ENCODE measurements around the gene ASAP2.

ASAP2 gene

DNA sequence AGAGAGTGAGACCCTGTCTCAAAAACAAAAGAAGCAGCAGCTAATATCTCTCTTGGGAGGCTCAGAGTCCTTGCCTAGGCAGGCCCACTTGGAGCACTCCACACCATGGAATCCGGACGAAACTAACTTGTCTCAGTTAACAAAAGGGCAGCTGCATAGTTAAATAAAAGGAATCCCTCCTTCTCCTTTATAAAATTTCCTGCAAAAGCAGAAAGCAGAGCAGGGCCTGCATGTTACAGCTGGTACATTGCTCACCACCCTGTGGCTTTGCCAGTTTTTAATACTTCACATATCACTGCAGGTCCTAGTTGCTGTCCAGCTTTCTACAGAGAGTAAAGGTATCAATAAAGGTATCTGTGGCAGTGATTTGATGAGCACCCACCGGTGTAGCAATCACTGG is 93.6 kb downstream of the ASAP2 start:
- no peak for DNase-seq

DNA sequence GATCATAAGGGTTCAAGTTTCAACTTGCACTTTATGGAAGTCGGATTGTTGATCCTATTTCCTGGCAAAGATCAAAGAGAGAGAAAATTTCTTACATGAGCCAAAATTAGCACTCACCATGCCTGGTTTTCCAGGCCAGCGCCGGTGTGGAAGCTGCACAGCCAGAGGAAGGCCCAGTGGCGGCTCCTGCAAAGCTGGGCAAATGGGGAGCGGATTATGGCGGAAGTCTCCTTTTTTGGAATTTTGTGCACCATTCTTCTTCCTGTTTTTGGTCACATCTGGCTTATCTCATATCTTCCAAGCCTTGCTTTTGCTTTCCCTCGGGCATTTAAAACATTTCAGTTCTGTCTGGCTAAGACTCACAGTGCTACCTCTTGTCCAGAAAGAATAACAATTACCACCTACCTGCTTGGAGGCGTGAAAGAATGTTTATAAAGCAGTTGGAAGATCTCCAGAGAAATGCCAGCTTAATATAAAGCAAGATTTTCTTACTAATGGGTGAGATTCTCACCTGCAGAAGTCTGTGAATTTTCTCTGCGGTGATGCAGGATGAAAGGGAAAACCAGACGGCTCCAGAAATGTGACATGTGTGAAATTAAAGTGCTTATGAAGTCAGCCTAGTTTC is 94.3 kb downstream of the ASAP2 start:
- DNase-seq: no peak

DNA sequence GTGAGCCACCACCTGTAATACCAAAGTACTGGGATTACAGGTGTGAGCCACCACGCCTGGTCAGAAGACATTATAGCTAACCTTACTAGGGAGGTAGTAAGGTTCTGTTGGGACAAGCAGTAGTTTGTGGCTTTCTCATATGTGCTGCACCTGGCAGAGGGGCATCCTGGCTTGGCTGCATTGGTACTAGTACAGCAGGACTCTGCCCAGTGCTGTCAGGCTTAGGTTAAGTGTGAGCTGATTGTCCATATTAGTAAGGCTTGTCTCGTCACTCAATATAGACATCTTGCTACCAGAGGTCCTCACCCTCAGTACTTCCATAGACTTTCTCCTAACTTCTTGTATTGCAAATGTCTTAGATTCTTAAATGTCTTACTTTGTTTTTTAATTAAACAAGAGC is 96.1 kb downstream of the ASAP2 start:
- no peak for DNase-seq

DNA sequence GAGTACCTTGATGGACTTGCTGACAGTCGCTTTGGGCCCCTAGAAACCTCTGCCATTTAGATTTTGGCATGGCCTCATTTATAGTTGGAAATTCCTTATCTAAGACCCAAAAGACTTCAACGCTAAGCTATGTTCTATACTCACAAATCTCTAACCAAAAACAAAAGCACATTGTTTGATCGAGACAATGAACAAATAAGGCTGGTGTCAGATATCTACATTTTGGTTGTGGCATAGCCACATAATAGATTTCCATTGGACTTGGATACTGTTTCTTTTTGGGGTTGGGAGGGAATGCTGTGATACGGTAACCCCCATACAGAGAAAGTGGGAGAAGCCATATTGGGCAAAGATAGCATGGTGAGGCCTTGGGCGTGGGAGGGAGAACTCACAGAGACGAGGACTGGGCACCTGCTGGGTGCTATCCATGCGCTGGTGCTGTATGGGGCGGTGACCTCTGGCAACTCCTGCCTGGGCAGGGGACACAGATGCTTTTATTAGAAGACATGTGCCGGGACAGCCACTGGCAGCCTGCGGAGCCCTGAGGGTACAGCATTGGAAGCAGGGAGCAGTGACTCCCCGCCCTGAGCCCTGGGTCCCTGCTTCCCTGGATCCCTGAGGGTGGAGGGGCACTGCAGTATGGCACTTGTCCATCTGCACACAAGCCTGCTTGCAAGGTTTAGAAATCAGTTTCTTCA is 97.1 kb downstream of the ASAP2 start:
- no peak for DNase-seq

DNA sequence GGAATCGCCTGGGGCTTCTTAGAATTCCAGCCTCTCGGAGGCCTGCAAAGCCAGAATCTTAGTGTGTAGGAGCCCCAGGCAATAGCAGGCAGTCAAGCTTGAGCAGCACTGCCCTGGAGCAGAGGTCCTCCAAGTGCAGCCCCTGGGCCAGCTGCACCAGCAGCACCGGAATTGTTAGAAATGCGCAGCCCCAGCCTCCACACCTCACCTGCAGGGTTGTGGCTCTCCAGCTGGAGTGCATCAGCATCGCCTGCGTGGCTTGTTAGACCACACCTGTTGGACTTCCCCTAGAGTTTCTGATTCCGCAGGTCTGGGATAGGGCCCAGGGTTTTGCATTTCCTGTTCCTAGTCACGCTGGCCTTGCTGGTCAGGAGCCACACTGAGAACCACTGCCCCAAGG is 100.3 kb downstream of the ASAP2 start:
- no peak for DNase-seq

DNA sequence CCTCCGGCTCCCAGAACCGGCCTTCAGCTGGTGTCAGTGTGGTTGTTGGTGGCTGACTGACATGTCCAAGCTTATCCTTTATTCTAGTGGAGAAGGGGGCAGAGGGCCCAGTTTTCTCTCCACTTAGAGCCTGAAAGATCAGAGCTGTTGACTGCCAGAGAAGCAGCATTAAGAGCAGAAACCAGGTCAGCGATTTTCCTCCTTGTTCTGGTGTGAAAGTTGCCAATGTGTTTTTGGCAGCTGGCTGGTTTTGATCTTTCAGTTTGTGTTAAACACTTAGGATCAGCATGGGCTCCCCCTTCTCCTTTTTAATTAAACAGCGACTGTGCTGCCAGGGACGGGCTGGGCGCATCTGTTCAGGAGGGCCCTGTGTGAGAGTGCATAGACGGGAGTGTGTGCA is 100.9 kb downstream of the ASAP2 start:
- DNase-seq: no peak

DNA sequence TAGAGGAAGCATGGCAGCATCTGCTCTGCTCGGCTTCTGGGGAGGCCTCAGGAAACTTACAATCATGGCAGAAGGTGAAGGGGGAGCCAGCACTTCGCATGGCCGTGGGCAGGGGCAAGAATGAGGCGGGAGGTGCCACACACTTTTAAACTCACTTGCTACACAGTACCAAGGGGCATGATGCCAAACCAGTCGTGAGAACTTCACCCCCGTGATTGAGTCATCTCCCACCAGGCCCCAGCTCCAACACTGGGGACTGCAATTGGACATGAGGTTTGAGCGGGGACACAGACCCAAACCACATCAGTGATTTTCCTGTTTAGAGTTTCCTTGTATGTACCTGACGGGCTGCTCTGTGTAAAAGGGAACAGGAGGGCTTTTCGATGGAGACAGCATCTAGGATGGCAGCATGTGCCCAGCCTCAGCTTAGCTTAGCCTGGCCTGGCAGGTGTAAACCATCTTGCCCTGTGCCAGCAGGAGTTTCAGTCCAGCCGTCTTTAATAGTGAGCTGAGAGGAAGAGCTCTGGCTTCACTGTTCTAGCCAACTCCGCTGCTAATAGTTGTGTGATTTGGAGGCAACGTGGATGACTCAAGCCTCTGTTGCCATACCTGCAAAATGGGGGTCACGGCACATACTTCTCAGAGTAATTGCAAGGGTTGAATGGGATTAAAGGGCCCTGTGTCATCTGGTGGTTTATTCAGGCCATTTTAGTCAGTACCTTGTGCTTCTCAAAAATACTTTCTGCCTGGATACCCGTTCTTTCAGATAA is 101.8 kb downstream of the ASAP2 start:
- DNase-seq: no peak

DNA sequence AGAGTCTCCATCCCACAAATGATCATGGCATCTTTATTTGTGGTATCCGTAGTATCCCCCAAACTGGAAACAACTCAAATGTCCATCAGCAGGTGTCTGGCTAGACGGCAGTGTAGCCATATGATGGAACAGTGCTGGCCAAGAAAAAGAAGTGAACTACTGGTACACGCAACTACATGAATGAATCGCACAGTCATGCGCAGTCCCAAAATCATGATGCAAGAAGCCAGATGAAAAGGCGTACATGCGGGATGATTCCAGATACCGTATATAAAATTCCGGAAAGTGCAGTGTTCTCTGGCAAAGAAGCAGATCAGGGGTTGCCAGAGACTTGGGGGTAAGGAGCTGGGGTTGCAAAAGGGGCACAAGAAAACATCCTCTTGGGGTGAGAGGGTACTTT is 102.5 kb downstream of the ASAP2 start:
- DNase-seq: no peak

DNA sequence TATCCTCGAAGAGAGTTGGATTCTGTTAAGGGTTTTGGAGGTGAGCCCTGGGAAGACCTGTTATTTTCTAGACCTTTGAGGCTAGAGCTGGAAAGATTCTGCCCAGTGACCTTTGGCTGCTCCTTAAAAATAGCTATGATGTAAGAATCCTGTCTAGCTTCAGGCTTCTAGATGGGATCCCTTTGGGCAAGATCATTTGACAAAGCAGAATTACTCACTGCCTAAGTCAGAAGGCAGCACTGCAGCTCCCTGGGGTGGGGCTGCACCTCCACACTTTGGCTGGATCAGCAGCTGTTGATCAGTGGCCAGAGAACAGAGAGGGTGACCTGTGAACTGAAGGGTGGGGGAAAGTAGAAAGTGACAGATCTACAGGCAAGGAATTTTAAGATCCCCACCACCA is 103.8 kb downstream of the ASAP2 start:
- DNase-seq: no peak

DNA sequence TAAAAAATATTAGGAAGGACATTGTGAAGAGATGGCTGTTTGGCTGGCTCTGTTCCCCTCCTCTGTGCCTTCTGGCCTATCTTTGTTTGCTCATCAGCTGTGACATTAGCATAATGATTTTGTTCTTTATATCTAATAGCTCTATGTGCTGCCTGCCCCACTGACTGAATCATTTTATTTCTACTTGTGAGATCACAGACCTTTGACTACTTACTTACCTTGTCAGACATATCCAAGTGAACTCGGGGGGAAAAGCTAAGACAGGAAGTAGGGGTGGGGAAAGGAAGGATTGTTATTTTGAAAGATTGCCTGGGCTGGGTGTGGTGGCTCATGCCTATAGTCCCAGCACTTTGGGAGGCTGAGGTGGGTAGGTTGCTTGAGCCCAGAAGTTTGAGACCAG is 104.2 kb downstream of the ASAP2 start:
- no peak for DNase-seq

DNA sequence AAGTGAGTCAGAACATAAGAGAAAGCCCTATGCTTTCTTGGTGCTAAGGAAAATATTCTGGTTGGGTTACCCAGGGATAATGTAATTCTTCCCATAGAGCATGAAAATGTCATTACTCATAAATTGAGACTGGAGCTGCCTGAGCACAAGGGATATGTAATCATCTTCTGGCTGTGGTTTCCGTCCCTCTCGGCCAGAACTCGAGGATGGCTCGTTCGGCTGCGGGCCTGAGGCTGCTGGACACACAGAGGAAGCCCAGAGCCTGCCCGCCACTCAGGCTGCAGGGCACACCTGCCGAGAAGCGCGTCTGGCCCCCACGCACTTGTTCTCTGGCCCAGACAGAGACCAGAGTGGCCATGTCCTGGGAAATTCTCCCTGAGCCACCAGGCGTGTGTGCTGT is 104.9 kb downstream of the ASAP2 start:
- DNase-seq: no peak

DNA sequence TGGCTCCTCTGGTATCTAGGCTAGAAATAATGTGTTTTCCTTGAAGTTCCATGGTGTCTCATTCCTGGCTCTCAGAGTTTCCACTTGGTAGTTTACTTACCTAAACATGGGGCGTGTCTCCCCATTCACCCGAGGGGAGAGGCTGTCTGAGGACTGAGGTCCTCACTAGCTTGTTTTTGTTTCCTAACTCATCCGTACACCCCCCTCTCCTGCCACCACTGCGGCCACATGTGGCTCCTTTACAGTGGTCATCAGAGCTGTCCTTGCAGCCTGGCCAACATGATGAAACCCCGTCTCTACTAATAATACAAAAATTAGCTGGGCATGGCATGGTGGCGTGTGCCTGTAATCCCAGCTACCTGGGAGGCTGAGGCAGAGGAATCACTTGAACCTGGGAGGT is 106.0 kb downstream of the ASAP2 start:
- DNase-seq: no peak

DNA sequence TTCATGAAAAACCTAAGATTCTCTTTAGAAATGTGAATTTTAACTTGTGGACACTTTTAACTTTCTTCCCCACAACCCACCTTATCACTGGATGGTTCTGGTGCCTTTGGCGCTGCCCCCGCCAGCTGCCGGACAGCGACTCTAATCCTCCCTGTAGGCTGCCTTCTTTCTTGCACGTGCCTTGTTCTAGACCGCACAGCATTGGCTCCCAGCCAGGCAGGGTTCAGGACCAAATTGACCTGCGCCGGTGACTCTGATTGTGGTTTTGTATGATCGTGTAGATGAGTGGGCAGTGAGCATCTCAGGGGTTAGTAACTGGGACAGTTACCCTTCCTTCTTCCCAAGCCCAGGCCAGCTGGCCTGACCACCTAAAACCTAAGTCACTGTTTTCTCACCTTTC is 106.8 kb downstream of the ASAP2 start:
- no peak for DNase-seq

DNA sequence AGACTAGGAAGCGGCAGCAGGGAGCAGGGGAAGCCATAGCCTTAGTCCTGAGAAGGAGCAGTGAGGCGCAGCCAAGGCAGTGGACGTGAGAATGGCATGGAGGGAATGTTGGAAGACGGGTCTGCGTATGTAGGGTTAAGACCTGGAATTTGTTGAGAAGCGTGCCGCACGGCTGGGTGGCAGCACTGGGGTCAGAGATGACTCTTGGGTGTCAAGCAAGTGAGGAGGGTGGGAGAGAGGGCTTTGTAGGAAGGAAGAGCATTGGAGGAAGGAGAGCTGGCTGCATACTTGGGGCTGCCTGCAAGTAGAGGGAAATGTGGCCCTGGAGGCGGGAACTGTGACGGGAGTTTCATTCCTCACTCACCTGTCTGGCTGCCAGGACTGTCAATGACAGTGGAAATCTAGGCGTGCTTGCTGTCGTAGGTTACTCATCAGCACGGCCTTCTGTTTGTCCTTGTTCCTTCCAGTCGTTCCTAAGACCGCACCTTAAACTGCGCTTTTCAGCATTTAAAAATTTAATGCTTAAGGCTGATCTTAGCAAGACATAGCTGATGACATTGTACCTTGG is 108.8 kb downstream of the ASAP2 start:
- no peak for DNase-seq

DNA sequence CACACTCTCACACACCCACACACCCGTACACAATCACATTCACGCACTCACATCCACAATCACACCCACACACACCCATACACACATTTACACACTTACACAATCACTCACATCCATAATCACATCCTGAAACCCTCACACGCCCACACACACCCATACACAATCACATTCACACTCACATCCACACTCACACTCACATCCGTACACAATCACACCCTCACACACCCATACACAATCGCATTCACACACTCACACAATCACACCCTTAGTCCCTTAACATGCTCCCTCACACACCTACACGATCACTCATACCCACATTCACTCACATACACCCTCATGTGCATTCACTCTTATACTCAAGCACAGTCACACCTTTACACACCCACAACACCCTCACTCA is 110.9 kb downstream of the ASAP2 start:
- DNase-seq: no peak

DNA sequence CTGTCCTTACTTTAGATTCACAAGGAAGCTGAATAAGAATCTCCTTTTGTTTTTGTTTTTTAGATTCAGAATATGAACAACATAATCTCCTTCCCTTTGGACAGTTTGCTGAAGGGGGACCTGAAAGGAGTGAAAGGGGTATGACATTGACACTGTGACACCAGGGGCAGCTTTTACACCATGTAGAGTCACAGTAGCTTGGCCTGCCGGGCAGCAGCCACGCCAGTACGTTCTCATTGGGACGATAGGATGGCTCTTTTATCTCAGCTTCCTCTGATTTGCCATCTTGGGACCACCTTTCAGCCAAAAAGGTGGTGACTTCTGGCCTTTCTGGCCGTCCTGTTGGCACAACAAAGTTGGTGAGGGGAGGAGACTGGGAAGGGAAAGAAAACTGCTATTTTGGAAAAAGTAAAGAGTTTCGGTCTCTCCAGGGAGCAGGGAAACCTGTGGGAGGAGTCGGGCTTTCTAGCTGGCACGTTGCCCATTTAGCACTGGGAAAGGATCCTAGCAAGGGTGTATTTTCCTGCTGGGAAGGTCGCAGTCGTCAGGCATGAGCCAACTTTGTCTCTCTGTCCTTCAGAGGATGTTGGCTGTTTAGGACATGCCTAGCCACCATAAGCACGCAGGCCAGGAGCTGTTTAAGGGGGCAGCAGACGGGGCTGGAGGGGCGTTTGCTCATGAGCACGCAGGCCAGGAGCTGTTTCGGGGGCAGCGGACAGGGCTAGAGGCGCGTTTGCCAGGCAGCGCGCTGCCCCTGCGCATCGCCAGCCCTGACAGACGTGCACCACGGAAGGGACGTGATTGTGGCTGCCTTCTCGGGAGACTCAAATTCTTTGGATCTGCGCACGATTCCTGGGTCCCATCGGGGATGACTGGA is 112.1 kb downstream of the ASAP2 start:
- DNase-seq: no peak

DNA sequence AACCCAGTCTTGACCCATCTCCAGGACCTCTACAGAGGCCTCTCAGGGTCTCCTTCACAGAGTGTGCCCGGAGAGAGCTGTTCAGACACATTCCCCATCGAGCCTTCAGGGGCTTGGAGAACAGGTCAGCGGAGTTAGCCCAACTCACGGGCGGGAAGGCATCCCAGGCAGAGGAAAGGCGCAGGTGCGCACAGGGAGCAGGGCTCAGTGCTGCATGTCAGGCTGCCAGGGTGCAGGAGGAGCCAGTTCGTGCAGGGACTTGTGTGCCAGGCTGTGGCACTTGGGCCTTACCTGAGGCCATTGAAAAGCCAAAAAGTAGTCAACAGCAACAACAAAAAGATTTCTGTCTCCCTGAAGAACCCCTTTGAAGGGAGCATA is 112.7 kb downstream of the ASAP2 start:
- no peak for DNase-seq

DNA sequence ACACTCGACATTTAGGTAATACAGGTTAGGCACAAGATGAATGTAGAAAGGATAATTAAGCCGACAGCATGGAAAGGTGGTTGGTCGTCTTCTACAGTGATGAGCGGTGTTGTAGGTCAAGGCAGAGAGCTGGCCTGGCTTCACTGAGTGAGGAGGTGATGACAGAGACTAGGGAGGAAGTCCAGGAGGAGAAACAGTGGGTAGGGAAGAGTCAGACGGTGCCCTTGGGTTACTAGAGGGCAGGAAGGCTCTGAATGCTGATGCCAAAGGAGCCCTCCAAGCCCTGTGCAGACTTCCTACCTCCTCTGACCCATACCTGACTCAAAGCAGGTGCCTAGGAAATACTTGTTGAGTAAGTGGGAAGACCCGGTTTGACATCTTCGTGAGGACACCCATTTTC is 116.0 kb downstream of the ASAP2 start:
- no peak for DNase-seq

DNA sequence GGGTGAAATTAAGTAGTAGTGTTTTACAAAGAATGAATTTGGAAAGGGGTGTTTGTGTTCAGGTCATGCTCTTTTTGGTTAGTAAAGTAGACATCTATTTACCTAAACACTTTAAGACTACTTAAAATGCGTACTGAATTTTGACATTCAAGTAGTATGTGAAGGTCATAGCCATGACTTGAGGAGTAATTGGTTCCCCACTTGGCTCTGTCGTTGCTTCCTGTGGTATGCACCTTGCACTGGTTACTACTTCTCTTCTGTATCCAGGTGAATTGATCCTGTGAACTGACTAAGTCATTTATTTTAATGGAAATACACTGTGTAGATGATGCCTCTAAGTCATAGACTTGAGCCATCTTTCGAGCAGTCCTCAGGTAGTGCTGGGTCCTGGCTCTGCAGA is 118.8 kb downstream of the ASAP2 start:
- DNase-seq: no peak

DNA sequence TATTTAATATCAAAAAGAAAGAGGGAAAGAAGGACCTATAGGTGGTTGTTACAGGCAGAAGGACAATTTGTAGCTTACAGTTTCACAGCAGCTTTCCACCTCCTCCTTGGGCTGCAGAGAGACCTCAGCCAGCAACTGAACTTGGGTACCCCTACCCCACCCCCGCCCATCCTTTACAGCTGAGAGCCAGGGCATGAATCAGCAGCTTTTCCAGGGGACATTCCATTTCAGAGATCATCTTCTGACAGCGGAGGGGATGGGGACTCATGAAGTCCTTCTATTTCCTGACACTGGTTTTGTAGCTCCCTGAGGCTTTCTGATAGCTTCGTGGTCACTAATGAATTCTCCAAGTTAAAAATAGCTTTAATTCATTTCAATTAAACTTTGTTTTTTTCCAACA is 120.4 kb downstream of the ASAP2 start:
- no peak for DNase-seq

DNA sequence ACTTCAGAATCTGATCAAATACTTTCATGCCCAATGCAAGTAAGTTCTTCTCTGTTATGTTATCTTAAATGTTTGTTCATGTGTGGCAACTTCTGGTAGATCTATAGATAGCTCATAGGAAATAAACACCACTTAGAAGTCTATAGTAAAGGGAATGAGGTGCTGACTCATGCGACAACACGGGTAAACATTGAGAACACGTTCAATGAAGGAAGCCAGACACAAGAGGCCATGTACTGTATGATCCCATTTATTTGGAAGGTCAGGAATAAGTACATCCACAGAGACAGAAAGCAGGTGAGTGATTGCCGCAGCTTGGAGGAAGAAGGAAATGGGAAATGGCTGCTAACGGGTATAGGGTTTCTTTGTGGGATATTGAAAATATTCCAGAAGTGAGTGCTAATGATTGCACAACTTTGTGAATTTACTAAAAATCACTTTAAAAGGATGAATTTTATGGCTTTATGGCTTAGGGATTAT is 121.3 kb downstream of the ASAP2 start:
- peak; percentile 7 for DNase-seq

DNA sequence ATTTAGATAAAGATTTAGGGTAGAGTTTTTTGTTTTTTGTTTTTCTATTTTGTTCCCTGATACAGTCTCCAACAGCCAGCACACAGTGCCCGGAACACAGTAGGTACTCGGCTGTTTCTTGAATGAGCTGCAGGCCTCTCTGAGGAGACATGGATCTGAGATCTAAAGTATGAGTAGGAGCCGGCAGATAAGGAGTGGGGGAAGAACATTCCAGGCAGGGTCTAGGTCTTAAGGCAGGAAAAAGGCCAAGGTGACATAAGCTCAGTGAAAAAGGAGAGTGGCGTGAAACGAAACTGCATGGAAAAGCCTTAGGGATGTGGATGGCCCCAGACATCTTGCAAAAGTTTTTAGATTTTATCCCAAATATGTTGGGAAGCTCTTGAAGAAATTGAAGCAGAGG is 122.3 kb downstream of the ASAP2 start:
- no peak for DNase-seq

DNA sequence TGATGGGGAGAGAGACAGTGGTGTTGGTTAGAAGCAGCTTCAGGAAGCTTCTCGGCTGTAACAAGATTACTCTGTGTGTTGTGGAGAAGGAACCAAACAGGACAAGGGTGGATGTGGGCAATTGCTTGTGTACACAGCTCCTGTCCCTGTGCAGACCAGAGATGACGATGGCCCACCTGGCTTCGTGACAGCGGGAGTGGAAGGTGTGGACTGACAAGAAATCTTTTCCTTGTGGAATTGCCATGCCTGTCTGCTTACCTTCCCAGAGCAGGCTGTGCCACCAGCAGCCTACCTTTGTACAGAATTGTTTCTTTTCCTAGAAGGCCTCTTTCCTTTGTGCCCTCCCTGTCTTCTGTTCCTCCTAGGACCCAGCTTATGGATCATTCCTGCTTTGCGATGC is 122.9 kb downstream of the ASAP2 start:
- DNase-seq: no peak

Data from NCI-H774 (cell line).